GM18517 (cell line): ENCODE measurements around the gene RIIAD1.
"Not testable (repeated sequence)": the region's sequence is repeated elsewhere in the genome, so short reads cannot be mapped to it uniquely, and the experiment has no call there.

ENCODE experiments used
- ATAC-seq: cut with Tn5 transposase; IDR thresholded peaks from one replicate; pipeline ENCODE4 v1.9.1; 2021; ENCODE audit warnings: mild to moderate bottlenecking, moderate library complexity; ENCODE audit not compliant: unreplicated experiment

The RIIAD1 gene

GRCh38 chr1:151720974-151721787, at the start of gene RIIAD1:
TSS of gene RIIAD1 (plus strand) at chr1:151721522. CDS start at chr1:151721537, 15 bp downstream.
- ATAC-seq, result no peak

- no peak for ATAC-seq
These were observed 47.9 kb upstream of the RIIAD1 start for GRCh38 chr1:151673407-151673806.

- no peak for ATAC-seq
These were observed 40.9 kb upstream of the RIIAD1 start for GRCh38 chr1:151680391-151680790.

- ATAC-seq, result no peak
These were observed 40.5 kb upstream of the RIIAD1 start for GRCh38 chr1:151680826-151681225.

GRCh38 chr1:151681923-151682322, 39.4 kb upstream of the RIIAD1 start:
- no peak for ATAC-seq

- not testable (repeated sequence) for ATAC-seq
These were observed 38.4 kb upstream of the RIIAD1 start for GRCh38 chr1:151682901-151683300.

- no peak for ATAC-seq
These were observed 37.2 kb upstream of the RIIAD1 start for GRCh38 chr1:151684128-151684527.

GRCh38 chr1:151686561-151686960, 34.8 kb upstream of the RIIAD1 start:
- no peak for ATAC-seq

- no peak for ATAC-seq
These were observed 31.8 kb upstream of the RIIAD1 start for GRCh38 chr1:151689494-151689893.

- no peak for ATAC-seq
These were observed 29.1 kb upstream of the RIIAD1 start for GRCh38 chr1:151692226-151692625.

- no peak for ATAC-seq
These were observed 28.2 kb upstream of the RIIAD1 start for GRCh38 chr1:151693057-151693651.

GRCh38 chr1:151701515-151701914, 19.8 kb upstream of the RIIAD1 start:
- no peak for ATAC-seq

- ATAC-seq, result no peak
These were observed 18.4 kb upstream of the RIIAD1 start for GRCh38 chr1:151702936-151703335.

GRCh38 chr1:151703813-151704212, 17.5 kb upstream of the RIIAD1 start:
- ATAC-seq, result no peak

GRCh38 chr1:151704246-151704645, 17.1 kb upstream of the RIIAD1 start:
- ATAC-seq, result no peak

- ATAC-seq, result no peak
These were observed 16.2 kb upstream of the RIIAD1 start for GRCh38 chr1:151705146-151705545.

- ATAC-seq, result no peak
These were observed 15.4 kb upstream of the RIIAD1 start for GRCh38 chr1:151705753-151706463.

- ATAC-seq, result no peak
These were observed 14.6 kb upstream of the RIIAD1 start for GRCh38 chr1:151706464-151707415.

- no peak for ATAC-seq
These were observed 13.7 kb upstream of the RIIAD1 start for GRCh38 chr1:151707541-151708065.

- ATAC-seq, result no peak
These were observed 12.4 kb upstream of the RIIAD1 start for GRCh38 chr1:151708891-151709290.
